Measurements from ENCODE around the gene FANCD2.
"Not testable (repeated sequence)": the region's sequence is repeated elsewhere in the genome, so short reads cannot be mapped to it uniquely, and the experiment has no call there.

Gene FANCD2

GRCh38 chr3:10041034-10041433, 14.8 kb downstream of the FANCD2 start:
- Histone ChIP-seq H3K79me2 (ENCODE audit: control insufficient read depth, low read length) (no peaks in the 10 kb centered on the region), H3K9me2 (replicated peaks; ENCODE audit: control insufficient read depth, low read length) (no peaks in the 10 kb centered on the region), H3F3A (ENCODE audit: control insufficient read depth, insufficient read depth) (no peaks in the 10 kb centered on the region), H3K4me2 (ENCODE audit: low read length) (no peak overlapping the region), H3K36me3 (ENCODE audit: control insufficient read depth, low read length) (peaks cover 84% of the 10 kb centered on the region), H3K9me3 (ENCODE audit: control insufficient read depth, insufficient read depth, low read length) (no peaks in the 10 kb centered on the region), H3K27me3 (ENCODE audit: control insufficient read depth, low read length) (no peaks in the 10 kb centered on the region), H3K4me3 (ENCODE audit: low read length) (no peak overlapping the region), H3K4me1 (ENCODE audit: control insufficient read depth, low read length) (no peaks in the 10 kb centered on the region), H4K20me1 (ENCODE audit: control insufficient read depth, insufficient read depth, low read depth, low read length) (no peaks in the 10 kb centered on the region), H3K27ac (ENCODE audit: low read depth, low read length) (no peak overlapping the region)
- TF ChIP-seq CTCF (IDR thresholded peaks at IDR 0.05; ENCODE audit: low read depth, low read length, poor library complexity, severe bottlenecking) (no peak), EZH2phosphoT487 (IDR thresholded peaks at IDR 0.05; ENCODE audit: borderline replicate concordance, low read length) (no peak)

GRCh38 chr3:10047876-10048275, 21.6 kb downstream of the FANCD2 start:
- no peak for TF ChIP-seq EZH2phosphoT487 (IDR thresholded peaks at IDR 0.05; ENCODE audit: borderline replicate concordance, low read length)
- no peak for TF ChIP-seq CTCF (IDR thresholded peaks at IDR 0.05; ENCODE audit: low read depth, low read length, poor library complexity, severe bottlenecking)
- Histone ChIP-seq H3F3A (ENCODE audit: control insufficient read depth, insufficient read depth) (0 out of 2 replicates have a peak, but pooled peaks cover 2% of the 10 kb centered on the region), H3K27me3 (ENCODE audit: control insufficient read depth, low read length) (no peaks in the 10 kb centered on the region), H4K20me1 (ENCODE audit: control insufficient read depth, insufficient read depth, low read depth, low read length) (no peaks in the 10 kb centered on the region), H3K36me3 (ENCODE audit: control insufficient read depth, low read length) (peaks cover 74% of the 10 kb centered on the region), H3K27ac (ENCODE audit: low read depth, low read length) (no peak overlapping the region), H3K79me2 (ENCODE audit: control insufficient read depth, low read length) (no peaks in the 10 kb centered on the region), H3K4me1 (ENCODE audit: control insufficient read depth, low read length) (no peaks in the 10 kb centered on the region), H3K4me3 (ENCODE audit: low read length) (no peak overlapping the region), H3K9me3 (ENCODE audit: control insufficient read depth, insufficient read depth, low read length) (no peaks in the 10 kb centered on the region), H3K9me2 (replicated peaks; ENCODE audit: control insufficient read depth, low read length) (no peaks in the 10 kb centered on the region), H3K4me2 (ENCODE audit: low read length) (no peak overlapping the region)

GRCh38 chr3:10053054-10053453, 26.8 kb downstream of the FANCD2 start:
- H3F3A ChIP-seq (ENCODE audit: control insufficient read depth, insufficient read depth); H3K79me2 ChIP-seq (ENCODE audit: control insufficient read depth, low read length); H4K20me1 ChIP-seq (ENCODE audit: control insufficient read depth, insufficient read depth, low read depth, low read length); H3K9me2 ChIP-seq (replicated peaks; ENCODE audit: control insufficient read depth, low read length); H3K9me3 ChIP-seq (ENCODE audit: control insufficient read depth, insufficient read depth, low read length); H3K4me1 ChIP-seq (ENCODE audit: control insufficient read depth, low read length); H3K4me2 ChIP-seq (ENCODE audit: low read length); H3K4me3 ChIP-seq (ENCODE audit: low read length); H3K27ac ChIP-seq (ENCODE audit: low read depth, low read length); H3K27me3 ChIP-seq (ENCODE audit: control insufficient read depth, low read length): not testable (repeated sequence)
- peaks cover 55% of the 10 kb centered on the region for H3K36me3 ChIP-seq (ENCODE audit: control insufficient read depth, low read length)

- no peaks in the 10 kb centered on the region for H3K9me3 ChIP-seq (ENCODE audit: control insufficient read depth, insufficient read depth, low read length)
- TF ChIP-seq EZH2phosphoT487 (IDR thresholded peaks at IDR 0.05; ENCODE audit: borderline replicate concordance, low read length) (no peak), CTCF (IDR thresholded peaks at IDR 0.05; ENCODE audit: low read depth, low read length, poor library complexity, severe bottlenecking) (no peak)
- no peak overlapping the region for H3K4me2 ChIP-seq (ENCODE audit: low read length)
- no peak overlapping the region for H3K4me3 ChIP-seq (ENCODE audit: low read length)
- H4K20me1 ChIP-seq (ENCODE audit: control insufficient read depth, insufficient read depth, low read depth, low read length), result no peaks in the 10 kb centered on the region
- H3K9me2 ChIP-seq (replicated peaks; ENCODE audit: control insufficient read depth, low read length), result no peaks in the 10 kb centered on the region
- H3K36me3 ChIP-seq (ENCODE audit: control insufficient read depth, low read length), result peaks cover 50% of the 10 kb centered on the region
- no peak overlapping the region for H3K27ac ChIP-seq (ENCODE audit: low read depth, low read length)
- no peaks in the 10 kb centered on the region for H3F3A ChIP-seq (ENCODE audit: control insufficient read depth, insufficient read depth)
- no peaks in the 10 kb centered on the region for H3K79me2 ChIP-seq (ENCODE audit: control insufficient read depth, low read length)
- H3K4me1 ChIP-seq (ENCODE audit: control insufficient read depth, low read length), result no peaks in the 10 kb centered on the region
- no peaks in the 10 kb centered on the region for H3K27me3 ChIP-seq (ENCODE audit: control insufficient read depth, low read length)
Measured at GRCh38 chr3:10055097-10055496, 28.9 kb downstream of the FANCD2 start.

- H3K27me3 ChIP-seq (ENCODE audit: control insufficient read depth, low read length); H3F3A ChIP-seq (ENCODE audit: control insufficient read depth, insufficient read depth); H3K9me3 ChIP-seq (ENCODE audit: control insufficient read depth, insufficient read depth, low read length); H4K20me1 ChIP-seq (ENCODE audit: control insufficient read depth, insufficient read depth, low read depth, low read length); H3K9me2 ChIP-seq (replicated peaks; ENCODE audit: control insufficient read depth, low read length); H3K79me2 ChIP-seq (ENCODE audit: control insufficient read depth, low read length); H3K4me1 ChIP-seq (ENCODE audit: control insufficient read depth, low read length); H3K4me3 ChIP-seq (ENCODE audit: low read length); H3K27ac ChIP-seq (ENCODE audit: low read depth, low read length); H3K4me2 ChIP-seq (ENCODE audit: low read length): not testable (repeated sequence)
- peaks cover 62% of the 10 kb centered on the region for H3K36me3 ChIP-seq (ENCODE audit: control insufficient read depth, low read length)
Measured at GRCh38 chr3:10070077-10070476, 43.8 kb downstream of the FANCD2 start.
